H9 (cell line): ENCODE measurements around the gene FBXL16. TPM values are rescaled to one million over a fixed set of nuclear protein-coding genes. Genes with fewer than 3 reads are reported as not detected.

Source experiments
- DNase-seq: peaks from one replicate; pipeline ENCODE4 v3.0.0-alpha.2; 2017
- H2AFZ ChIP-seq: one replicate; pipeline ENCODE4 v1.6.1; 2013; ENCODE audit warnings: mild to moderate bottlenecking, low read length, control low read depth, moderate library complexity
- H2AK5ac ChIP-seq: 2 replicates; pipeline ENCODE4 v1.6.1; 2013; ENCODE audit warnings: low read length, control low read depth, mixed read lengths; ENCODE audit not compliant: insufficient read length
- H2BK120ac ChIP-seq: one replicate; pipeline ENCODE4 v1.6.1; 2013; ENCODE audit warnings: low read depth, mild to moderate bottlenecking, low read length, control low read depth, inconsistent platforms; ENCODE audit not compliant: poor library complexity, severe bottlenecking
- H2BK12ac ChIP-seq: 2 replicates; pipeline ENCODE4 v1.6.1; 2013; ENCODE audit warnings: low read length, control low read depth, mixed read lengths, low read depth; ENCODE audit not compliant: insufficient read length
- H2BK15ac ChIP-seq: 2 replicates; pipeline ENCODE4 v1.6.1; 2013; ENCODE audit warnings: low read depth, low read length, control low read depth
- H2BK20ac ChIP-seq: one replicate; pipeline ENCODE4 v1.6.1; 2013; ENCODE audit warnings: low read depth, mild to moderate bottlenecking, low read length, control low read depth, inconsistent platforms; ENCODE audit not compliant: poor library complexity, severe bottlenecking
- H2BK5ac ChIP-seq: 2 replicates; pipeline ENCODE4 v1.6.1; 2013; ENCODE audit warnings: low read length, control low read depth, mixed read lengths; ENCODE audit not compliant: insufficient read length
- H3K14ac ChIP-seq: 2 replicates; pipeline ENCODE4 v1.6.1; 2013; ENCODE audit warnings: low read length, control low read depth; ENCODE audit not compliant: insufficient read depth
- H3K18ac ChIP-seq: 2 replicates; pipeline ENCODE4 v1.6.1; 2013; ENCODE audit warnings: low read depth, mild to moderate bottlenecking, mixed read lengths, low read length, control low read depth; ENCODE audit not compliant: insufficient read length
- H3K23ac ChIP-seq: 2 replicates; pipeline ENCODE4 v1.6.1; 2013; ENCODE audit warnings: low read length, control low read depth, mixed read lengths, low read depth; ENCODE audit not compliant: insufficient read length
- H3K23me2 ChIP-seq: 2 replicates; pipeline ENCODE4 v1.6.1; 2013; ENCODE audit warnings: low read depth, mild to moderate bottlenecking, mixed read lengths, low read length, control low read depth; ENCODE audit not compliant: insufficient read length, poor library complexity, severe bottlenecking
- H3K27ac ChIP-seq: 2 replicates; pipeline ENCODE4 v1.5.1; 2013; ENCODE audit warnings: low read length, control low read depth, mixed read lengths, low read depth; ENCODE audit not compliant: insufficient read length
- H3K27me3 ChIP-seq: 2 replicates; pipeline ENCODE4 v1.6.1; 2013; ENCODE audit warnings: low read length, control low read depth, inconsistent platforms; ENCODE audit not compliant: insufficient read depth
- H3K4ac ChIP-seq: 2 replicates; pipeline ENCODE4 v1.6.1; 2013; ENCODE audit warnings: low read depth, mild to moderate bottlenecking, control low read depth, inconsistent platforms, low read length, moderate library complexity
- H3K4me1 ChIP-seq: 2 replicates; pipeline ENCODE4 v1.6.1; 2013; ENCODE audit warnings: low read length, control low read depth, inconsistent platforms; ENCODE audit not compliant: insufficient read depth
- H3K4me2 ChIP-seq: 2 replicates; pipeline ENCODE4 v1.6.1; 2013; ENCODE audit warnings: low read length, control low read depth, mixed read lengths; ENCODE audit not compliant: insufficient read length, insufficient read depth
- H3K56ac ChIP-seq: 2 replicates; pipeline ENCODE4 v1.6.1; 2013; ENCODE audit warnings: low read depth, mild to moderate bottlenecking, mixed read lengths, low read length, control low read depth; ENCODE audit not compliant: insufficient read length
- H3K79me1 ChIP-seq: 2 replicates; pipeline ENCODE4 v1.6.1; 2013; ENCODE audit warnings: low read depth, mild to moderate bottlenecking, moderate library complexity, low read length, control low read depth, inconsistent platforms; ENCODE audit not compliant: insufficient read depth, poor library complexity, severe bottlenecking
- H3K79me2 ChIP-seq: 2 replicates; pipeline ENCODE4 v1.6.1; 2013; ENCODE audit warnings: low read length, control low read depth, inconsistent platforms; ENCODE audit not compliant: insufficient read depth
- H3K9ac ChIP-seq: 2 replicates; pipeline ENCODE4 v1.6.1; 2013; ENCODE audit warnings: low read length, control low read depth, mixed read lengths; ENCODE audit not compliant: insufficient read length; ENCODE audit errors: extremely low read depth
- H3K9me3 ChIP-seq: one replicate; pipeline ENCODE4 v1.6.1; 2013; ENCODE audit warnings: low read depth, low read length, inconsistent platforms; ENCODE audit not compliant: control insufficient read depth
- H3T11ph ChIP-seq: one replicate; pipeline ENCODE4 v1.6.1; 2013; ENCODE audit warnings: mild to moderate bottlenecking, low read length, control low read depth, inconsistent platforms
- H4K20me1 ChIP-seq: one replicate; pipeline ENCODE4 v1.6.1; 2013; ENCODE audit not compliant: control insufficient read depth, insufficient read length, insufficient read depth
- H4K5ac ChIP-seq: 2 replicates; pipeline ENCODE4 v1.6.1; 2013; ENCODE audit warnings: low read depth, mild to moderate bottlenecking, mixed read lengths, low read length, control low read depth; ENCODE audit not compliant: insufficient read length
- H4K8ac ChIP-seq: replicated peaks from 2 replicates; pipeline ENCODE4 v1.6.1; 2013; ENCODE audit warnings: low read length, control low read depth, mixed read lengths, low read depth; ENCODE audit not compliant: insufficient read length
- H4K91ac ChIP-seq: 2 replicates; pipeline ENCODE4 v1.6.1; 2013; ENCODE audit warnings: low read depth, mild to moderate bottlenecking, moderate library complexity, mixed read lengths, low read length, control low read depth; ENCODE audit not compliant: insufficient read length
- H3K27ac Mint-ChIP-seq, 3 experiments: 2 replicates in 2 of 3; 3 replicates in 1 of 3; pipeline ENCODE4 v1.8.0; 2020 to 2021; ENCODE audit warnings: mixed read lengths in 3 of 3, mild to moderate bottlenecking in 1 of 3, moderate library complexity in 1 of 3
- H3K27me3 Mint-ChIP-seq: 2 replicates; pipeline ENCODE4 v1.8.0; 2021; ENCODE audit warnings: low read depth, mild to moderate bottlenecking, moderate library complexity, mixed read lengths
- H3K36me3 Mint-ChIP-seq, 3 experiments: 2 replicates in 2 of 3; 3 replicates in 1 of 3; pipeline ENCODE4 v1.8.0; 2020 to 2021; ENCODE audit warnings: low read depth in 3 of 3, mixed read lengths in 3 of 3; ENCODE audit not compliant: insufficient read depth in 1 of 3
- H3K4me1 Mint-ChIP-seq, 2 experiments: 2 replicates each; pipeline ENCODE4 v1.8.0; 2020; ENCODE audit warnings: mixed read lengths in 2 of 2
- H3K4me3 Mint-ChIP-seq, 2 experiments: 2 replicates in 1 of 2; 3 replicates in 1 of 2; pipeline ENCODE4 v1.8.0; 2020 to 2021; ENCODE audit warnings: mild to moderate bottlenecking in 2 of 2, mixed read lengths in 2 of 2, moderate library complexity in 1 of 2
- H3K9me3 Mint-ChIP-seq, 2 experiments: 2 replicates in 1 of 2; 3 replicates in 1 of 2; pipeline ENCODE4 v1.8.0; 2020; ENCODE audit warnings: mild to moderate bottlenecking in 2 of 2, mixed read lengths in 2 of 2, moderate library complexity in 1 of 2
- WGBS: extraction: QIAGEN DNeasy Blood & Tissue Kit; methylation state at CpG from one replicate; pipeline ENCODE4 v1.1.7; 2013; ENCODE audit warnings: missing lambda C conversion rate, low lambda C conversion rate, mixed read lengths; ENCODE audit not compliant: insufficient read length; ENCODE audit errors: extremely low coverage; 5-methylcytosine and 5-hydroxymethylcytosine counted together
- total RNA-seq: library from RNA; stranded (reverse); gene quantifications from 2 replicates; pipeline ENCODE4 v1.2.1, GENCODE V29; 2021
- TF ChIP-seq, protein P1 (sequence below): fragments of 200-600 bp; sonication (generic); conservative IDR thresholded peaks from 3 replicates; pipeline ENCODE4 v1.8.0; 2021; ENCODE audit warnings: antibody characterized with exemption, mild to moderate bottlenecking

Gene FBXL16
- total RNA-seq, 1 experiment from 2014 or later = 9.6 TPM

DNA sequence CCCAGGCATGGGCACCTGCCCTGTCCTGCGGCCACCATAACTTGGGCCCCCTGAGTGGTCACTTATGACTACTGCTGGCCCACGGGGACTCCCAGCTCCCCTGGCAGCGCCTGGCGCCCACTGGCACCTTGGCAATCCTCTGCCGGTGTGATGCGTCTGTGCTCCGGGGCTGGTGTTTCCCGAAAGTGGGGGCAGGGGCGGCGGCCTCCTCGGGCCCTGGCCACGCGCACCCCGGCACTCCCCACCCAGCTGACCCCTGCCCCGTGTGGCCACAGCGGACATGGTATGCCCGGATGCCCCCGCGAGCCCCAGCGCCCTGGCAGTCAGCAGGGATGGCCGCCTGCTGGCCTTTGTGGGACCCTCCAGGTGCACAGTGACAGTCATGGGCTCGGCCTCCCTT is 48.1 kb downstream of the FBXL16 start:
- Mint-ChIP-seq H3K9me3 (no peaks in the 10 kb centered on the region), H3K4me1 (peaks cover 0 to 5% of the 10 kb centered on the region in 2 experiments; a peak in 2 of 4 replicates), H3K27me3 (no peaks in the 10 kb centered on the region), H3K36me3 (peaks cover 0 to 5% (median 1%) of the 10 kb centered on the region in 3 experiments; a peak in 3 of 7 replicates), H3K4me3 (no peak overlapping the region), H3K27ac (no peak overlapping the region)
- no peak for DNase-seq
- Histone ChIP-seq H2BK120ac (no peak overlapping the region), H3K79me2 (no peaks in the 10 kb centered on the region), H3K79me1 (no peaks in the 10 kb centered on the region), H3K23ac (no peak overlapping the region), H3K4me2 (no peak overlapping the region), H2AK5ac (no peak overlapping the region), H3K4ac (no peak overlapping the region), H3K18ac (no peak overlapping the region), H2BK5ac (no peak overlapping the region), H2BK20ac (no peak overlapping the region), H4K20me1 (no peaks in the 10 kb centered on the region), H3K4me1 (no peaks in the 10 kb centered on the region; the same call in 1 of the 2 replicates), H4K91ac (no peak overlapping the region), H3K27ac (no peak overlapping the region), H3K14ac (no peak overlapping the region), H2BK12ac (no peak overlapping the region), H3K56ac (no peak overlapping the region), H3K27me3 (no peaks in the 10 kb centered on the region), H2AFZ (no peak overlapping the region), H3K23me2 (no peaks in the 10 kb centered on the region), H4K8ac (no peak overlapping the region), H4K5ac (no peak overlapping the region), H2BK15ac (no peak overlapping the region), H3K9ac (no peak overlapping the region), H3K9me3 (no peaks in the 10 kb centered on the region), H3T11ph (no peak overlapping the region)
- TF ChIP-seq, protein P1, sequence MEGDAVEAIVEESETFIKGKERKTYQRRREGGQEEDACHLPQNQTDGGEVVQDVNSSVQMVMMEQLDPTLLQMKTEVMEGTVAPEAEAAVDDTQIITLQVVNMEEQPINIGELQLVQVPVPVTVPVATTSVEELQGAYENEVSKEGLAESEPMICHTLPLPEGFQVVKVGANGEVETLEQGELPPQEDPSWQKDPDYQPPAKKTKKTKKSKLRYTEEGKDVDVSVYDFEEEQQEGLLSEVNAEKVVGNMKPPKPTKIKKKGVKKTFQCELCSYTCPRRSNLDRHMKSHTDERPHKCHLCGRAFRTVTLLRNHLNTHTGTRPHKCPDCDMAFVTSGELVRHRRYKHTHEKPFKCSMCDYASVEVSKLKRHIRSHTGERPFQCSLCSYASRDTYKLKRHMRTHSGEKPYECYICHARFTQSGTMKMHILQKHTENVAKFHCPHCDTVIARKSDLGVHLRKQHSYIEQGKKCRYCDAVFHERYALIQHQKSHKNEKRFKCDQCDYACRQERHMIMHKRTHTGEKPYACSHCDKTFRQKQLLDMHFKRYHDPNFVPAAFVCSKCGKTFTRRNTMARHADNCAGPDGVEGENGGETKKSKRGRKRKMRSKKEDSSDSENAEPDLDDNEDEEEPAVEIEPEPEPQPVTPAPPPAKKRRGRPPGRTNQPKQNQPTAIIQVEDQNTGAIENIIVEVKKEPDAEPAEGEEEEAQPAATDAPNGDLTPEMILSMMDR = no peak
- WGBS = no CpG with 5 or more reads among the region's 22 CpGs
